ENCODE measurements around the gene GNG12. TPM values are rescaled to one million over a fixed set of nuclear protein-coding genes. Genes with fewer than 3 reads are reported as not detected.
"Not testable (repeated sequence)": the region's sequence is repeated elsewhere in the genome, so short reads cannot be mapped to it uniquely, and the experiment has no call there.

Gene GNG12
- polyA plus RNA-seq, 2 donors = 21.8 to 38.8 TPM

- no peak overlapping the region for H3K4me3 ChIP-seq (ENCODE audit: low read depth in 1 of 2, low read length in 2 of 2)
- WGBS, 2 donors = 85 to 88% methylated on average over 1 of the region's 1 CpG
- no peaks in the 10 kb centered on the region for H3K9me3 ChIP-seq (ENCODE audit: control insufficient read depth in 2 of 2, insufficient read depth in 1 of 2, low read depth in 1 of 2, low read length in 1 of 2)
- H3K27me3 ChIP-seq (ENCODE audit: control insufficient read depth in 1 of 2, insufficient read depth in 2 of 2, low read length in 2 of 2) = no peaks in the 10 kb centered on the region
- no peaks in the 10 kb centered on the region for H3K4me1 ChIP-seq (ENCODE audit: control insufficient read depth in 2 of 2, insufficient read depth in 2 of 2, low read length in 1 of 2)
- no peak overlapping the region for H3K27ac ChIP-seq (ENCODE audit: low read depth in 2 of 2, low read length in 1 of 2)
- H3K36me3 ChIP-seq (ENCODE audit: control insufficient read depth in 2 of 2, insufficient read depth in 2 of 2, low read length in 1 of 2) = no peaks in the 10 kb centered on the region
Measured at GRCh38 chr1:67673468-67674201, 159.6 kb downstream of the GNG12 start.

GRCh38 chr1:67672260-67672803, 160.9 kb downstream of the GNG12 start:
- Histone ChIP-seq H3K36me3 (ENCODE audit: control insufficient read depth in 2 of 2, insufficient read depth in 2 of 2, low read length in 1 of 2) (no peaks in the 10 kb centered on the region), H3K4me3 (ENCODE audit: low read depth in 1 of 2, low read length in 2 of 2) (no peak overlapping the region), H3K27me3 (ENCODE audit: control insufficient read depth in 1 of 2, insufficient read depth in 2 of 2, low read length in 2 of 2) (no peaks in the 10 kb centered on the region), H3K27ac (ENCODE audit: low read depth in 2 of 2, low read length in 1 of 2) (no peak overlapping the region), H3K4me1 (ENCODE audit: control insufficient read depth in 2 of 2, insufficient read depth in 2 of 2, low read length in 1 of 2) (no peaks in the 10 kb centered on the region), H3K9me3 (ENCODE audit: control insufficient read depth in 2 of 2, insufficient read depth in 1 of 2, low read depth in 1 of 2, low read length in 1 of 2) (no peaks in the 10 kb centered on the region)
- 92 to 94% methylated on average over 1 of the region's 1 CpG for WGBS, 2 donors

GRCh38 chr1:67668660-67669059, 164.6 kb downstream of the GNG12 start:
- Histone ChIP-seq H3K9me3 (ENCODE audit: control insufficient read depth in 2 of 2, insufficient read depth in 1 of 2, low read depth in 1 of 2, low read length in 1 of 2) (no peaks in the 10 kb centered on the region), H3K4me1 (ENCODE audit: control insufficient read depth in 2 of 2, insufficient read depth in 2 of 2, low read length in 1 of 2) (no peaks in the 10 kb centered on the region), H3K27ac (ENCODE audit: low read depth in 2 of 2, low read length in 1 of 2) (no peak overlapping the region), H3K4me3 (ENCODE audit: low read depth in 1 of 2, low read length in 2 of 2) (no peak overlapping the region), H3K27me3 (ENCODE audit: control insufficient read depth in 1 of 2, insufficient read depth in 2 of 2, low read length in 2 of 2) (no peaks in the 10 kb centered on the region), H3K36me3 (ENCODE audit: control insufficient read depth in 2 of 2, insufficient read depth in 2 of 2, low read length in 1 of 2) (no peaks in the 10 kb centered on the region)
- 36 to 64% methylated on average over 1 of the region's 1 CpG for WGBS, 2 donors

GRCh38 chr1:67666636-67667035, 166.6 kb downstream of the GNG12 start:
- Histone ChIP-seq H3K4me1 (ENCODE audit: control insufficient read depth in 2 of 2, insufficient read depth in 2 of 2, low read length in 1 of 2) (no peaks in the 10 kb centered on the region), H3K36me3 (ENCODE audit: control insufficient read depth in 2 of 2, insufficient read depth in 2 of 2, low read length in 1 of 2) (no peaks in the 10 kb centered on the region), H3K27me3 (ENCODE audit: control insufficient read depth in 1 of 2, insufficient read depth in 2 of 2, low read length in 2 of 2) (no peaks in the 10 kb centered on the region), H3K27ac (ENCODE audit: low read depth in 2 of 2, low read length in 1 of 2) (no peak overlapping the region), H3K9me3 (ENCODE audit: control insufficient read depth in 2 of 2, insufficient read depth in 1 of 2, low read depth in 1 of 2, low read length in 1 of 2) (no peaks in the 10 kb centered on the region), H3K4me3 (ENCODE audit: low read depth in 1 of 2, low read length in 2 of 2) (no peak overlapping the region)
- 92 to 93% methylated on average over 5 of the region's 5 CpGs for WGBS, 2 donors

GRCh38 chr1:67665307-67665706, 168.0 kb downstream of the GNG12 start:
- H3K27ac ChIP-seq (ENCODE audit: low read depth in 2 of 2, low read length in 1 of 2); H3K27me3 ChIP-seq (ENCODE audit: control insufficient read depth in 1 of 2, insufficient read depth in 2 of 2, low read length in 2 of 2); H3K4me1 ChIP-seq (ENCODE audit: control insufficient read depth in 2 of 2, insufficient read depth in 2 of 2, low read length in 1 of 2); H3K4me3 ChIP-seq (ENCODE audit: low read depth in 1 of 2, low read length in 2 of 2); H3K36me3 ChIP-seq (ENCODE audit: control insufficient read depth in 2 of 2, insufficient read depth in 2 of 2, low read length in 1 of 2); H3K9me3 ChIP-seq (ENCODE audit: control insufficient read depth in 2 of 2, insufficient read depth in 1 of 2, low read depth in 1 of 2, low read length in 1 of 2): not testable (repeated sequence)

- Histone ChIP-seq H3K4me1 (ENCODE audit: control insufficient read depth in 2 of 2, insufficient read depth in 2 of 2, low read length in 1 of 2) (no peaks in the 10 kb centered on the region), H3K9me3 (ENCODE audit: control insufficient read depth in 2 of 2, insufficient read depth in 1 of 2, low read depth in 1 of 2, low read length in 1 of 2) (no peaks in the 10 kb centered on the region), H3K4me3 (ENCODE audit: low read depth in 1 of 2, low read length in 2 of 2) (no peak overlapping the region), H3K27me3 (ENCODE audit: control insufficient read depth in 1 of 2, insufficient read depth in 2 of 2, low read length in 2 of 2) (no peaks in the 10 kb centered on the region), H3K36me3 (ENCODE audit: control insufficient read depth in 2 of 2, insufficient read depth in 2 of 2, low read length in 1 of 2) (no peaks in the 10 kb centered on the region), H3K27ac (ENCODE audit: low read depth in 2 of 2, low read length in 1 of 2) (no peak overlapping the region)
- WGBS, 2 donors = 24 to 65% methylated on average over 1 of the region's 1 CpG
Measured at GRCh38 chr1:67664048-67664447, 169.2 kb downstream of the GNG12 start.

GRCh38 chr1:67662884-67663283, 170.4 kb downstream of the GNG12 start:
- no peaks in the 10 kb centered on the region for H3K9me3 ChIP-seq (ENCODE audit: control insufficient read depth in 2 of 2, insufficient read depth in 1 of 2, low read depth in 1 of 2, low read length in 1 of 2)
- H3K36me3 ChIP-seq (ENCODE audit: control insufficient read depth in 2 of 2, insufficient read depth in 2 of 2, low read length in 1 of 2) = no peaks in the 10 kb centered on the region
- no peak overlapping the region for H3K4me3 ChIP-seq (ENCODE audit: low read depth in 1 of 2, low read length in 2 of 2)
- no peak overlapping the region for H3K27ac ChIP-seq (ENCODE audit: low read depth in 2 of 2, low read length in 1 of 2)
- 74 to 89% methylated on average over 6 of the region's 6 CpGs for WGBS, 2 donors
- no peaks in the 10 kb centered on the region for H3K4me1 ChIP-seq (ENCODE audit: control insufficient read depth in 2 of 2, insufficient read depth in 2 of 2, low read length in 1 of 2)
- H3K27me3 ChIP-seq (ENCODE audit: control insufficient read depth in 1 of 2, insufficient read depth in 2 of 2, low read length in 2 of 2) = no peaks in the 10 kb centered on the region

GRCh38 chr1:67659229-67659628, 174.0 kb downstream of the GNG12 start:
- WGBS, 2 donors = 82 to 89% methylated on average over 2 of the region's 2 CpGs
- H3K27me3 ChIP-seq (ENCODE audit: control insufficient read depth in 1 of 2, insufficient read depth in 2 of 2, low read length in 2 of 2) = no peaks in the 10 kb centered on the region
- no peak overlapping the region for H3K27ac ChIP-seq (ENCODE audit: low read depth in 2 of 2, low read length in 1 of 2)
- H3K4me3 ChIP-seq (ENCODE audit: low read depth in 1 of 2, low read length in 2 of 2) = no peak overlapping the region
- no peaks in the 10 kb centered on the region for H3K4me1 ChIP-seq (ENCODE audit: control insufficient read depth in 2 of 2, insufficient read depth in 2 of 2, low read length in 1 of 2)
- no peaks in the 10 kb centered on the region for H3K9me3 ChIP-seq (ENCODE audit: control insufficient read depth in 2 of 2, insufficient read depth in 1 of 2, low read depth in 1 of 2, low read length in 1 of 2)
- no peaks in the 10 kb centered on the region for H3K36me3 ChIP-seq (ENCODE audit: control insufficient read depth in 2 of 2, insufficient read depth in 2 of 2, low read length in 1 of 2)

GRCh38 chr1:67657152-67657551, 176.1 kb downstream of the GNG12 start:
- WGBS, 2 donors = 86 to 93% methylated on average over 1 of the region's 1 CpG
- H3K27me3 ChIP-seq (ENCODE audit: control insufficient read depth in 1 of 2, insufficient read depth in 2 of 2, low read length in 2 of 2); H3K4me1 ChIP-seq (ENCODE audit: control insufficient read depth in 2 of 2, insufficient read depth in 2 of 2, low read length in 1 of 2); H3K27ac ChIP-seq (ENCODE audit: low read depth in 2 of 2, low read length in 1 of 2); H3K9me3 ChIP-seq (ENCODE audit: control insufficient read depth in 2 of 2, insufficient read depth in 1 of 2, low read depth in 1 of 2, low read length in 1 of 2); H3K4me3 ChIP-seq (ENCODE audit: low read depth in 1 of 2, low read length in 2 of 2); H3K36me3 ChIP-seq (ENCODE audit: control insufficient read depth in 2 of 2, insufficient read depth in 2 of 2, low read length in 1 of 2): not testable (repeated sequence)

- no peaks in the 10 kb centered on the region for H3K4me1 ChIP-seq (ENCODE audit: control insufficient read depth in 2 of 2, insufficient read depth in 2 of 2, low read length in 1 of 2)
- no peaks in the 10 kb centered on the region for H3K36me3 ChIP-seq (ENCODE audit: control insufficient read depth in 2 of 2, insufficient read depth in 2 of 2, low read length in 1 of 2)
- H3K27ac ChIP-seq (ENCODE audit: low read depth in 2 of 2, low read length in 1 of 2) = no peak overlapping the region
- 95 to 96% methylated on average over 2 of the region's 2 CpGs for WGBS, 2 donors
- no peaks in the 10 kb centered on the region for H3K9me3 ChIP-seq (ENCODE audit: control insufficient read depth in 2 of 2, insufficient read depth in 1 of 2, low read depth in 1 of 2, low read length in 1 of 2)
- no peak overlapping the region for H3K4me3 ChIP-seq (ENCODE audit: low read depth in 1 of 2, low read length in 2 of 2)
- H3K27me3 ChIP-seq (ENCODE audit: control insufficient read depth in 1 of 2, insufficient read depth in 2 of 2, low read length in 2 of 2) = no peaks in the 10 kb centered on the region
Measured at GRCh38 chr1:67655581-67655980, 177.7 kb downstream of the GNG12 start.

Measured in esophagus (tissue), 2 donors.